IMR-90 (cell line): ENCODE data around the gene NELFCD. TPM values are rescaled to one million over a fixed set of nuclear protein-coding genes. Genes with fewer than 3 reads are reported as not detected.

Experiments
- ATAC-seq: fragments of 200-7000 bp; cut with Tn5 transposase; 2 replicates; pipeline ENCODE4 v1.9.1; 2020; ENCODE audit warnings: low read depth, mild to moderate bottlenecking, moderate library complexity
- BruUV-seq: library from RNA; stranded (reverse); fragments of 400-500 nt; replicated peaks from 2 replicates; lab custom pipeline; 2021; lab: Mats Ljungman, UMichigan
- CTCF ChIA-PET: fragments of 300-600 bp; formaldehyde crosslinking; extraction: SDS; loops from one replicate; lab custom pipeline; 2021; ENCODE audit warnings: antibody characterized with exemption; lab: Yijun Ruan, JAX
- POLR2A ChIA-PET: fragments of 300-600 bp; sonication (Branson Sonifier 250); formaldehyde crosslinking; loops from one replicate; lab custom pipeline; 2022; ENCODE audit warnings: antibody characterized with exemption; ENCODE audit not compliant: unreplicated experiment; lab: Charles Lee
- DNase-seq: peaks from one replicate; pipeline ENCODE4 v3.0.0; 2013
- H2AFZ ChIP-seq: replicated peaks from 2 replicates; pipeline ENCODE3; 2013; ENCODE audit warnings: low read length, mild to moderate bottlenecking; ENCODE audit not compliant: poor library complexity
- H2AK5ac ChIP-seq: 2 replicates; pipeline ENCODE4 v1.6.1; 2013; ENCODE audit warnings: low read depth, low read length, inconsistent platforms
- H2AK9ac ChIP-seq: replicated peaks from 2 replicates; pipeline ENCODE3; 2013; ENCODE audit warnings: mild to moderate bottlenecking, low read depth, low read length, moderate library complexity; ENCODE audit not compliant: poor library complexity
- H2BK120ac ChIP-seq: 2 replicates; pipeline ENCODE4 v1.6.1; 2013; ENCODE audit warnings: low read depth, low read length, inconsistent platforms
- H2BK15ac ChIP-seq: 3 replicates; pipeline ENCODE4 v1.6.1; 2013; ENCODE audit warnings: low read depth, low read length, inconsistent platforms
- H2BK20ac ChIP-seq: 2 replicates; pipeline ENCODE4 v1.6.1; 2013; ENCODE audit warnings: low read depth, mild to moderate bottlenecking, inconsistent platforms, low read length, moderate library complexity
- H2BK5ac ChIP-seq: 2 replicates; pipeline ENCODE4 v1.6.1; 2013; ENCODE audit warnings: mild to moderate bottlenecking, low read depth, low read length, inconsistent platforms; ENCODE audit not compliant: poor library complexity, severe bottlenecking
- H3K14ac ChIP-seq: replicated peaks from 2 replicates; pipeline ENCODE4 v1.6.1; 2013; ENCODE audit warnings: low read depth, low read length, inconsistent platforms
- H3K18ac ChIP-seq: 2 replicates; pipeline ENCODE4 v1.6.1; 2013; ENCODE audit warnings: low read depth, low read length, control low read depth
- H3K23ac ChIP-seq: 2 replicates; pipeline ENCODE4 v1.6.1; 2013; ENCODE audit warnings: low read depth, low read length, inconsistent platforms
- H3K27ac ChIP-seq: 2 replicates; pipeline ENCODE4 v1.5.1; 2013; ENCODE audit warnings: mild to moderate bottlenecking, control low read depth, low read length; ENCODE audit not compliant: insufficient read depth
- H3K27me3 ChIP-seq: 2 replicates; pipeline ENCODE4 v1.6.1; 2013; ENCODE audit warnings: low read length; ENCODE audit not compliant: control insufficient read depth, insufficient read depth
- H3K36me3 ChIP-seq: 2 replicates; pipeline ENCODE4 v1.6.1; 2013; ENCODE audit warnings: low read length, mixed read lengths; ENCODE audit not compliant: control insufficient read depth, insufficient read depth
- H3K4ac ChIP-seq: 2 replicates; pipeline ENCODE4 v1.6.1; 2013; ENCODE audit warnings: low read depth, low read length, inconsistent platforms
- H3K4me1 ChIP-seq: 2 replicates; pipeline ENCODE4 v1.6.1; 2013; ENCODE audit warnings: low read length, mixed read lengths; ENCODE audit not compliant: control insufficient read depth, insufficient read depth
- H3K4me2 ChIP-seq: 2 replicates; pipeline ENCODE4 v1.6.1; 2013; ENCODE audit warnings: low read depth, mild to moderate bottlenecking, control low read depth, low read length, moderate library complexity
- H3K4me3 ChIP-seq: 2 replicates; pipeline ENCODE4 v1.5.1; 2013; ENCODE audit warnings: low read depth, mild to moderate bottlenecking, control low read depth, low read length, moderate library complexity; ENCODE audit not compliant: insufficient read depth
- H3K56ac ChIP-seq: 2 replicates; pipeline ENCODE4 v1.6.1; 2013; ENCODE audit warnings: low read length, inconsistent platforms; ENCODE audit not compliant: insufficient read depth; ENCODE audit errors: extremely low read depth
- H3K79me1 ChIP-seq, 2 experiments: 2 replicates each; pipeline ENCODE4 v1.6.1; 2013; ENCODE audit warnings: low read length in 2 of 2, inconsistent platforms in 1 of 2, low read depth in 1 of 2
- H3K9ac ChIP-seq: 2 replicates; pipeline ENCODE4 v1.6.1; 2013; ENCODE audit warnings: low read depth, low read length, control low read depth
- H3K9me1 ChIP-seq: 2 replicates; pipeline ENCODE4 v1.6.1; 2013; ENCODE audit warnings: low read length, inconsistent platforms; ENCODE audit not compliant: insufficient read depth
- H3K9me3 ChIP-seq: 2 replicates; pipeline ENCODE4 v1.6.1; 2013; ENCODE audit warnings: low read length; ENCODE audit not compliant: control insufficient read depth, insufficient read depth
- H4K20me1 ChIP-seq: 2 replicates; pipeline ENCODE4 v1.6.1; 2013; ENCODE audit warnings: low read length, inconsistent platforms; ENCODE audit not compliant: insufficient read depth
- H4K5ac ChIP-seq: 2 replicates; pipeline ENCODE4 v1.6.1; 2013; ENCODE audit warnings: mild to moderate bottlenecking, low read depth, low read length, control low read depth
- H4K8ac ChIP-seq, 2 experiments: 2 replicates each; pipeline ENCODE4 v1.6.1; 2013; ENCODE audit warnings: low read depth in 2 of 2, low read length in 2 of 2, control low read depth in 1 of 2, inconsistent platforms in 1 of 2
- H4K91ac ChIP-seq: 2 replicates; pipeline ENCODE4 v1.6.1; 2013; ENCODE audit warnings: low read depth, low read length, inconsistent platforms; ENCODE audit not compliant: insufficient read depth
- RFX5 ChIP-seq: IDR thresholded peaks from 2 replicates; pipeline ENCODE4 v1.8.0; 2012; ENCODE audit warnings: low read depth, mild to moderate bottlenecking, low read length, moderate library complexity
- SMC3 ChIP-seq: fragments of 150-350 bp; IDR thresholded peaks from 2 replicates; pipeline ENCODE4 v1.6.1; 2016; ENCODE audit warnings: low read depth, mild to moderate bottlenecking, antibody characterized with exemption, low read length, moderate library complexity
- USF2 ChIP-seq: fragments of 150-350 bp; IDR thresholded peaks from 2 replicates; pipeline ENCODE4 v1.6.1; 2017; ENCODE audit warnings: mild to moderate bottlenecking, antibody characterized with exemption, low read length, low read depth
- WGBS, 2 experiments: methylation state at CpG; one replicate each; pipeline versions ENCODE4 v1.1.5 to v1.1.7; 2013; ENCODE audit warnings: missing lambda C conversion rate in 2 of 2; ENCODE audit not compliant: insufficient read length in 1 of 2; ENCODE audit errors: extremely low coverage in 2 of 2; 5-methylcytosine and 5-hydroxymethylcytosine counted together
- dilution Hi-C: fragments of 300-500 bp; cut with HindIII; formaldehyde crosslinking; loops from one replicate; pipeline ENCODE4 v1.14.3; 2018; ENCODE audit warnings: low sequenced_read_pairs; ENCODE audit not compliant: unreplicated experiment
- in situ Hi-C: fragments of 300-500 bp; cut with MboI; formaldehyde crosslinking; loops from 3 replicates; pipeline ENCODE4 v1.14.3; 2019; ENCODE audit warnings: low sequenced_read_pairs, inconsistent platforms, mixed read lengths
- intact Hi-C: fragments of 100-400 bp; cut with micrococcal nuclease; formaldehyde crosslinking; loops from 2 replicates; pipeline ENCODE4 v1.10.0; 2022
- polyA plus RNA-seq, 3 experiments: library from polyadenylated mRNA; depleted of rRNA; stranded (reverse); fragments of >200 nt; gene quantifications; 2 replicates each; pipeline ENCODE4 v1.2.3, GENCODE V29; 2012; ENCODE audit warnings: low replicate concordance in 1 of 3
- total RNA-seq: library from RNA; depleted of rRNA; stranded (reverse); fragments of >200 nt; gene quantifications from 2 replicates; pipeline ENCODE4 v1.2.3, GENCODE V29; 2012

NELFCD gene
- total and polyA plus RNA-seq, 2 of the 4 experiments (the other 2 are of a cell fraction) = 88.9 to 94.1 TPM

- Histone ChIP-seq H3K27ac (no peak overlapping the region), H4K5ac (no peak overlapping the region), H4K8ac (no peak overlapping the region; a peak in 1 of 4 replicates), H2AFZ (peak overlapping the region; percentile 37), H4K91ac (no peak overlapping the region), H3K9me1 (peaks cover 14% of the 10 kb centered on the region), H4K20me1 (peaks cover 38% of the 10 kb centered on the region), H2AK5ac (no peak overlapping the region), H3K4me1 (peaks cover 4% of the 10 kb centered on the region; the same call in 1 of the 2 replicates), H2BK5ac (no peak overlapping the region), H2BK120ac (no peak overlapping the region), H3K79me1 (peaks cover 6 to 56% of the 10 kb centered on the region in 2 experiments; a peak in 3 of 4 replicates), H3K9me3 (no peaks in the 10 kb centered on the region), H3K23ac (no peak overlapping the region), H3K9ac (no peak overlapping the region), H2BK20ac (no peak overlapping the region), H3K56ac (no peak overlapping the region), H3K18ac (no peak overlapping the region), H2BK15ac (no peak overlapping the region), H3K27me3 (no peaks in the 10 kb centered on the region), H3K4me3 (no peak overlapping the region), H3K4ac (no peak overlapping the region), H3K4me2 (no peak overlapping the region), H2AK9ac (no peak overlapping the region), H3K14ac (no peak overlapping the region), H3K36me3 (peaks cover 31% of the 10 kb centered on the region)
- CTCF ChIA-PET = no interaction called here
- in situ Hi-C loops = loop anchor here (10.0 kb wide), 1 partner anchor 118 kb away; no protein-coding TSS in a partner anchor
- intact Hi-C loops = no loop called here
- ATAC-seq = no peak
- DNase-seq = no peak
- WGBS, 2 experiments = 100% methylated on average over 9 of the region's 15 CpGs; no CpG with 5 or more reads in 1 of the 2 experiments
- no TSS peak for BruUV-seq
- no peak for TF ChIP-seq SMC3
- no peak for TF ChIP-seq USF2
- no peak for TF ChIP-seq RFX5
- POLR2A ChIA-PET = no interaction called here
- dilution Hi-C loops = no loop called here
These were observed 41.7 kb downstream of the NELFCD start for GRCh38 chr20:59022754-59023153.
